ENCODE measurements around the gene PTCH2. TPM values are rescaled to one million over a fixed set of nuclear protein-coding genes. Genes with fewer than 3 reads are reported as not detected.

Gene PTCH2
- total and polyA plus RNA-seq, 2 of the 13 experiments (the other 11 are each of a cell fraction or from before 2014, with no cell fraction given), result 0.60 to 1.5 TPM

- TF ChIP-seq, protein P1, sequence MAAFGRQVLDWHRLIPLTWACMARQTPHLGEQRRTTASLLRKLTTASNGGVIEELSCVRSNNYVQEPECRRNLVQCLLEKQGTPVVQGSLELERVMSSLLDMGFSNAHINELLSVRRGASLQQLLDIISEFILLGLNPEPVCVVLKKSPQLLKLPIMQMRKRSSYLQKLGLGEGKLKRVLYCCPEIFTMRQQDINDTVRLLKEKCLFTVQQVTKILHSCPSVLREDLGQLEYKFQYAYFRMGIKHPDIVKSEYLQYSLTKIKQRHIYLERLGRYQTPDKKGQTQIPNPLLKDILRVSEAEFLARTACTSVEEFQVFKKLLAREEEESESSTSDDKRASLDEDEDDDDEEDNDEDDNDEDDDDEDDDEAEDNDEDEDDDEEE (CRISPR knock-in tag; IDR thresholded peaks at IDR 0.05), result no peak
- no peak for TF ChIP-seq ZNF513 (CRISPR knock-in tag; conservative IDR thresholded peaks at IDR 0.05)
- TF ChIP-seq, protein P2, sequence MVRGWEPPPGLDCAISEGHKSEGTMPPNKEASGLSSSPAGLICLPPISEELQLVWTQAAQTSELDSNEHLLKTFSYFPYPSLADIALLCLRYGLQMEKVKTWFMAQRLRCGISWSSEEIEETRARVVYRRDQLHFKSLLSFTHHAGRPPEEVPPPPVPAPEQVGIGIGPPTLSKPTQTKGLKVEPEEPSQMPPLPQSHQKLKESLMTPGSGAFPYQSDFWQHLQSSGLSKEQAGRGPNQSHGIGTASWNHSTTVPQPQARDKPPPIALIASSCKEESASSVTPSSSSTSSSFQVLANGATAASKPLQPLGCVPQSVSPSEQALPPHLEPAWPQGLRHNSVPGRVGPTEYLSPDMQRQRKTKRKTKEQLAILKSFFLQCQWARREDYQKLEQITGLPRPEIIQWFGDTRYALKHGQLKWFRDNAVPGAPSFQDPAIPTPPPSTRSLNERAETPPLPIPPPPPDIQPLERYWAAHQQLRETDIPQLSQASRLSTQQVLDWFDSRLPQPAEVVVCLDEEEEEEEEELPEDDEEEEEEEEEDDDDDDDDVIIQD (CRISPR knock-in tag; IDR thresholded peaks at IDR 0.05; ENCODE audit: low read depth), result no peak
- peak; percentile 55 for TF ChIP-seq POLR2AphosphoS5 (IDR thresholded peaks at IDR 0.05; ENCODE audit: low read depth, low read length)
- no peak for TF ChIP-seq CCAR2 (optimal IDR thresholded peaks at IDR 0.05; ENCODE audit: low read depth, low read length)
- no peak for TF ChIP-seq SYNCRIP (IDR thresholded peaks at IDR 0.05; ENCODE audit: insufficient read depth, low read depth, low read length)
- peak; percentile 52 for TF ChIP-seq ZNF883 (CRISPR knock-in tag; IDR thresholded peaks at IDR 0.05; ENCODE audit: not compliant biosample characterization)
- TF ChIP-seq KDM6A (CRISPR knock-in tag; IDR thresholded peaks at IDR 0.05; ENCODE audit: low read depth), result no peak
- TF ChIP-seq, protein P3, sequence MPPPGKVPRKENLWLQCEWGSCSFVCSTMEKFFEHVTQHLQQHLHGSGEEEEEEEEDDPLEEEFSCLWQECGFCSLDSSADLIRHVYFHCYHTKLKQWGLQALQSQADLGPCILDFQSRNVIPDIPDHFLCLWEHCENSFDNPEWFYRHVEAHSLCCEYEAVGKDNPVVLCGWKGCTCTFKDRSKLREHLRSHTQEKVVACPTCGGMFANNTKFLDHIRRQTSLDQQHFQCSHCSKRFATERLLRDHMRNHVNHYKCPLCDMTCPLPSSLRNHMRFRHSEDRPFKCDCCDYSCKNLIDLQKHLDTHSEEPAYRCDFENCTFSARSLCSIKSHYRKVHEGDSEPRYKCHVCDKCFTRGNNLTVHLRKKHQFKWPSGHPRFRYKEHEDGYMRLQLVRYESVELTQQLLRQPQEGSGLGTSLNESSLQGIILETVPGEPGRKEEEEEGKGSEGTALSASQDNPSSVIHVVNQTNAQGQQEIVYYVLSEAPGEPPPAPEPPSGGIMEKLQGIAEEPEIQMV (CRISPR knock-in tag; IDR thresholded peaks at IDR 0.05; ENCODE audit: low read depth), result no peak
- TF ChIP-seq, protein P4, sequence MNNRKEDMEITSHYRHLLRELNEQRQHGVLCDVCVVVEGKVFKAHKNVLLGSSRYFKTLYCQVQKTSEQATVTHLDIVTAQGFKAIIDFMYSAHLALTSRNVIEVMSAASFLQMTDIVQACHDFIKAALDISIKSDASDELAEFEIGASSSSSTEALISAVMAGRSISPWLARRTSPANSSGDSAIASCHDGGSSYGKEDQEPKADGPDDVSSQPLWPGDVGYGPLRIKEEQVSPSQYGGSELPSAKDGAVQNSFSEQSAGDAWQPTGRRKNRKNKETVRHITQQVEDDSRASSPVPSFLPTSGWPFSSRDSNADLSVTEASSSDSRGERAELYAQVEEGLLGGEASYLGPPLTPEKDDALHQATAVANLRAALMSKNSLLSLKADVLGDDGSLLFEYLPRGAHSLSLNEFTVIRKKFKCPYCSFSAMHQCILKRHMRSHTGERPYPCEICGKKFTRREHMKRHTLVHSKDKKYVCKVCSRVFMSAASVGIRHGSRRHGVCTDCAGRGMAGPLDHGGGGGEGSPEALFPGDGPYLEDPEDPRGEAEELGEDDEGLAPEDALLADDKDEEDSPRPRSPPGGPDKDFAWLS (CRISPR knock-in tag; IDR thresholded peaks at IDR 0.05; ENCODE audit: borderline replicate concordance), result no peak
- TF ChIP-seq ZNF34 (CRISPR knock-in tag; IDR thresholded peaks at IDR 0.05; ENCODE audit: borderline replicate concordance), result no peak
- TF ChIP-seq ZNF768 (CRISPR knock-in tag; IDR thresholded peaks at IDR 0.05), result peak; percentile 72; the same call in 1 of the 2 replicates
- no peak for TF ChIP-seq SAFB2 (CRISPR knock-in tag; IDR thresholded peaks at IDR 0.05; ENCODE audit: borderline replicate concordance, low read depth)
- TF ChIP-seq, protein P5, sequence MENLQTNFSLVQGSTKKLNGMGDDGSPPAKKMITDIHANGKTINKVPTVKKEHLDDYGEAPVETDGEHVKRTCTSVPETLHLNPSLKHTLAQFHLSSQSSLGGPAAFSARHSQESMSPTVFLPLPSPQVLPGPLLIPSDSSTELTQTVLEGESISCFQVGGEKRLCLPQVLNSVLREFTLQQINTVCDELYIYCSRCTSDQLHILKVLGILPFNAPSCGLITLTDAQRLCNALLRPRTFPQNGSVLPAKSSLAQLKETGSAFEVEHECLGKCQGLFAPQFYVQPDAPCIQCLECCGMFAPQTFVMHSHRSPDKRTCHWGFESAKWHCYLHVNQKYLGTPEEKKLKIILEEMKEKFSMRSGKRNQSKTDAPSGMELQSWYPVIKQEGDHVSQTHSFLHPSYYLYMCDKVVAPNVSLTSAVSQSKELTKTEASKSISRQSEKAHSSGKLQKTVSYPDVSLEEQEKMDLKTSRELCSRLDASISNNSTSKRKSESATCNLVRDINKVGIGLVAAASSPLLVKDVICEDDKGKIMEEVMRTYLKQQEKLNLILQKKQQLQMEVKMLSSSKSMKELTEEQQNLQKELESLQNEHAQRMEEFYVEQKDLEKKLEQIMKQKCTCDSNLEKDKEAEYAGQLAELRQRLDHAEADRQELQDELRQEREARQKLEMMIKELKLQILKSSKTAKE (CRISPR knock-in tag; IDR thresholded peaks at IDR 0.05; ENCODE audit: borderline replicate concordance), result no peak
- TF ChIP-seq PRPF4 (IDR thresholded peaks at IDR 0.05; ENCODE audit: low read depth, low read length, poor library complexity, severe bottlenecking), result no peak
- TF ChIP-seq MAFK (conservative IDR thresholded peaks at IDR 0.05 in 1 of 2, IDR thresholded peaks at IDR 0.05 in 1 of 2; ENCODE audit: low read length in 2 of 2), result no peak
Measured at GRCh38 chr1:44784094-44785028, 58.7 kb downstream of the PTCH2 start (continued).

All from HepG2 (cell line).